GM12878 (cell line): ENCODE measurements around the gene NSUN7. TPM values are rescaled to one million over a fixed set of nuclear protein-coding genes. Genes with fewer than 3 reads are reported as not detected.

Experiments
- ATAC-seq: fragments of 200-7000 bp; cut with Tn5 transposase; 3 replicates; pipeline ENCODE4 v1.9.1; 2020; ENCODE audit warnings: mild to moderate bottlenecking, moderate library complexity
- BruUV-seq: library from RNA; stranded (reverse); fragments of 400-500 nt; replicated peaks from 2 replicates; lab custom pipeline; 2021; lab: Mats Ljungman, UMichigan
- CTCF ChIA-PET: fragments of 300-600 bp; sonication (Branson Sonifier 250); formaldehyde crosslinking; extraction: SDS; loops from one replicate; lab custom pipeline; 2021; ENCODE audit warnings: inconsistent platforms; lab: Yijun Ruan, JAX
- POLR2A ChIA-PET: fragments of 350-600 bp; formaldehyde crosslinking; extraction: SDS; loops from one replicate; lab custom pipeline; 2021; ENCODE audit warnings: inconsistent platforms; lab: Charles Lee
- RAD21 ChIA-PET: fragments of 300-600 bp; sonication (Branson Sonifier 250); formaldehyde crosslinking; loops from one replicate; lab custom pipeline; 2023; ENCODE audit warnings: antibody characterized with exemption; ENCODE audit not compliant: unreplicated experiment; lab: Charles Lee
- SMC1A ChIA-PET: fragments of 300-600 bp; sonication (Branson Sonifier 250); formaldehyde crosslinking; loops from one replicate; lab custom pipeline; 2023; ENCODE audit not compliant: unreplicated experiment, uncharacterized antibody; lab: Charles Lee
- DNase-seq: peaks from one replicate; pipeline ENCODE4 v3.0.0-alpha.2; 2011; ENCODE audit warnings: low read depth, low spot score
- FAIRE-seq: peaks from 3 replicates; lab custom pipeline; 2011; peaks lifted over from hg19 to GRCh38; lab: Jason Lieb, UNC
- H2AFZ ChIP-seq: 2 replicates; pipeline ENCODE4 v1.6.0; 2011; ENCODE audit warnings: low read depth, low read length, control low read depth; ENCODE audit not compliant: control insufficient read depth
- H3K27ac ChIP-seq: 2 replicates; pipeline ENCODE4 v1.5.1; 2011; ENCODE audit warnings: control low read depth; ENCODE audit not compliant: control insufficient read depth, insufficient read depth
- H3K27me3 ChIP-seq, 2 experiments: replicated peaks in 1 of 2; 2 replicates each; pipeline versions ENCODE4 v1.6.0 to v1.6.1; 2011; ENCODE audit warnings: low read length in 1 of 2; ENCODE audit not compliant: control insufficient read depth in 2 of 2, insufficient read depth in 2 of 2
- H3K36me3 ChIP-seq, 2 experiments: 2 replicates each; pipeline ENCODE4 v1.5.1; 2011; ENCODE audit warnings: low read length in 1 of 2; ENCODE audit not compliant: control insufficient read depth in 2 of 2, insufficient read depth in 2 of 2
- H3K4me1 ChIP-seq: 2 replicates; pipeline ENCODE4 v1.6.1; 2011; ENCODE audit warnings: mild to moderate bottlenecking, low read length, moderate library complexity, mixed read lengths; ENCODE audit not compliant: control insufficient read depth, insufficient read depth
- H3K4me2 ChIP-seq: 2 replicates; pipeline ENCODE4 v1.6.0; 2011; ENCODE audit warnings: control low read depth; ENCODE audit not compliant: control insufficient read depth, insufficient read depth
- H3K4me3 ChIP-seq: fragments of 200-600 bp; sonication (generic); 2 replicates; pipeline ENCODE4 v1.5.1; 2016
- H3K79me2 ChIP-seq: 2 replicates; pipeline ENCODE4 v1.6.0; 2011; ENCODE audit warnings: low read length; ENCODE audit not compliant: control insufficient read depth, insufficient read depth
- H3K9ac ChIP-seq: 2 replicates; pipeline ENCODE4 v1.8.0; 2011; ENCODE audit warnings: low read length, control low read depth, mixed read lengths; ENCODE audit not compliant: control insufficient read depth, insufficient read depth
- H3K9me3 ChIP-seq: replicated peaks from 3 replicates; pipeline ENCODE4 v1.5.1; 2011; ENCODE audit warnings: mild to moderate bottlenecking, low read length; ENCODE audit not compliant: control insufficient read depth, insufficient read depth
- H4K20me1 ChIP-seq: 2 replicates; pipeline ENCODE4 v1.6.0; 2011; ENCODE audit not compliant: control insufficient read depth, insufficient read depth
- ATF2 ChIP-seq: IDR thresholded peaks from 2 replicates; pipeline ENCODE4 v1.6.1; 2012; ENCODE audit warnings: low read length, inconsistent platforms
- DPF2 ChIP-seq: fragments of 450-650 bp; IDR thresholded peaks from 2 replicates; pipeline ENCODE4 v1.6.1; 2017; ENCODE audit warnings: mild to moderate bottlenecking
- EGR1 ChIP-seq, 2 experiments: IDR thresholded peaks; 1 replicate in 1 of 2; 2 replicates in 1 of 2; pipeline ENCODE4 v1.6.1; 2011 to 2012; ENCODE audit warnings: low read depth in 2 of 2, low read length in 2 of 2, borderline replicate concordance in 1 of 2, mild to moderate bottlenecking in 1 of 2, moderate library complexity in 1 of 2
- ETV6 ChIP-seq, 2 experiments: fragments of 450-650 bp in 1 of 2; IDR thresholded peaks in 1 of 2; conservative IDR thresholded peaks in 1 of 2; 2 replicates each; pipeline ENCODE4 v1.6.1; 2014; ENCODE audit warnings: antibody characterized with exemption in 1 of 2, borderline replicate concordance in 1 of 2, low read depth in 1 of 2, mild to moderate bottlenecking in 1 of 2, moderate library complexity in 1 of 2
- HDGF ChIP-seq: fragments of 450-650 bp; IDR thresholded peaks from 2 replicates; pipeline ENCODE4 v1.6.1; 2016; ENCODE audit warnings: antibody characterized with exemption
- LARP7 ChIP-seq: fragments of 450-650 bp; IDR thresholded peaks from 2 replicates; pipeline ENCODE4 v1.6.1; 2017; ENCODE audit warnings: mild to moderate bottlenecking
- NFYA ChIP-seq: IDR thresholded peaks from 2 replicates; pipeline ENCODE4 v1.6.1; 2011; ENCODE audit warnings: low read depth, mild to moderate bottlenecking, low read length, improper control_type of control experiment, borderline replicate concordance
- NKRF ChIP-seq: fragments of 450-650 bp; conservative IDR thresholded peaks from 2 replicates; pipeline ENCODE4 v1.6.1; 2017; ENCODE audit warnings: mild to moderate bottlenecking, moderate library complexity
- NR2C2 ChIP-seq: IDR thresholded peaks from 2 replicates; pipeline ENCODE4 v1.6.1; 2011; ENCODE audit warnings: borderline replicate concordance, low read depth; ENCODE audit not compliant: control insufficient read depth, insufficient read length
- POLR2A ChIP-seq: IDR thresholded peaks from 2 replicates; pipeline ENCODE4 v1.6.1; 2011; ENCODE audit warnings: low read depth, mild to moderate bottlenecking, low read length
- SIX5 ChIP-seq: IDR thresholded peaks from 2 replicates; pipeline ENCODE4 v1.6.1; 2011; ENCODE audit warnings: mild to moderate bottlenecking, low read depth, low read length, moderate library complexity; ENCODE audit not compliant: severe bottlenecking
- USF1 ChIP-seq: IDR thresholded peaks from 2 replicates; pipeline ENCODE4 v1.6.1; 2011; ENCODE audit warnings: borderline replicate concordance, low read depth, mild to moderate bottlenecking, moderate library complexity, mixed read lengths, low read length; ENCODE audit not compliant: insufficient read depth; ENCODE audit errors: extremely low read length
- YBX1 ChIP-seq: fragments of 450-650 bp; IDR thresholded peaks from 2 replicates; pipeline ENCODE4 v1.6.1; 2016; ENCODE audit warnings: antibody characterized with exemption
- ZNF384 ChIP-seq: IDR thresholded peaks from 2 replicates; pipeline ENCODE4 v1.6.1; 2012; ENCODE audit warnings: low read depth, mild to moderate bottlenecking, low read length, improper control_type of control experiment, borderline replicate concordance
- ZNF687 ChIP-seq: fragments of 450-650 bp; IDR thresholded peaks from 2 replicates; pipeline ENCODE4 v1.6.1; 2017; ENCODE audit warnings: mild to moderate bottlenecking, moderate library complexity
- WGBS: methylation state at CpG from one replicate; pipeline ENCODE4 v1.1.6; 2016; ENCODE audit warnings: low lambda C conversion rate; ENCODE audit not compliant: insufficient replicate concordance, insufficient coverage; ENCODE audit errors: missing lambda C conversion rate; 5-methylcytosine and 5-hydroxymethylcytosine counted together
- in situ Hi-C: fragments of 300-500 bp; cut with MboI; formaldehyde crosslinking; loops from 9 replicates; pipeline ENCODE4 v1.14.3; 2018; ENCODE audit warnings: mixed read lengths
- intact Hi-C: fragments of 100-400 bp; cut with micrococcal nuclease; formaldehyde crosslinking; loops from one replicate; pipeline ENCODE4 v1.14.2; 2022; ENCODE audit not compliant: unreplicated experiment
- polyA plus RNA-seq, 11 experiments: library from polyadenylated mRNA; depleted of rRNA in 4 of 11; unstranded in 6 of 11; stranded (reverse) in 5 of 11; fragments of >200 nt; fragmentation: Nextera tagmentation in 4 of 11; fragmentation: Illumina TruSeq in 1 of 11; extraction: Ambion mirVana in 4 of 11; extraction: Trizol in 1 of 11; gene quantifications; 1 replicate in 1 of 11; 2 replicates in 10 of 11; pipeline versions ENCODE4 v1.2.1 to v1.2.3, GENCODE V29; 2011 to 2016; ENCODE audit warnings: inconsistent platforms in 2 of 11, missing spikeins in 2 of 11, low read depth in 1 of 11
- total RNA-seq, 4 experiments: library from RNA; depleted of rRNA in 3 of 4; stranded (reverse); fragments of >200 nt in 3 of 4; fragmentation: Illumina TruSeq in 1 of 4; extraction: Trizol in 1 of 4; gene quantifications; 2 replicates each; pipeline versions ENCODE4 v1.2.1 to v1.2.3, GENCODE V29; 2013 to 2021

The NSUN7 gene
- total and polyA plus RNA-seq, 10 of the 15 experiments (the other 5 are each of a cell fraction or from before 2014, with no cell fraction given) = 0.02 to 0.21 (median 0.15) TPM; not detected in 3

GRCh38 chr4:40721730-40722171 is 28.0 kb upstream of the NSUN7 start:
- ChIA-PET POLR2A (no interaction called here), SMC1A (interaction anchor here (0.6 to 5.7 kb wide), 6 partner anchors 53 to 405 kb away, joined by 3 to 60 read pairs (median 4); partner anchors contain the start of gene RBM47), RAD21 (interaction anchor here (0.7 to 0.9 kb wide), 3 partner anchors 59 to 510 kb away, joined by 3 to 4 read pairs (median 4); no protein-coding TSS in a partner anchor), CTCF (interaction anchor here (0.5 to 5.6 kb wide), 8 partner anchors 47 to 1090 kb away, joined by 3 to 61 read pairs (median 3); no protein-coding TSS in a partner anchor)
- no peak overlapping the region for H3K4me3 ChIP-seq
- BruUV-seq = no TSS peak
- H3K27me3 ChIP-seq = no peaks in the 10 kb centered on the region
- in situ Hi-C loops (loop anchor here (5.0 kb wide), 1 partner anchor 164 kb away; no protein-coding TSS in a partner anchor), intact Hi-C loops (loop anchor here (5.0 to 10.0 kb wide), 2 partner anchors 527 to 569 kb away; partner anchors contain the start of gene RHOH)
- H3K9ac ChIP-seq = no peak overlapping the region
- DNase-seq = no peak
- peak overlapping the region; percentile 65 for H2AFZ ChIP-seq
- H3K79me2 ChIP-seq = no peaks in the 10 kb centered on the region
- 0 out of 2 replicates have a peak overlapping the region, but pooled peaks have one; percentile 43 for H3K27ac ChIP-seq
- no peaks in the 10 kb centered on the region for H3K36me3 ChIP-seq
- WGBS = 55% methylated on average over 5 of the region's 5 CpGs
- no peak overlapping the region for H3K4me2 ChIP-seq
- H3K4me1 ChIP-seq = peaks cover 26% of the 10 kb centered on the region
- peak; percentile 32 for ATAC-seq
- H3K9me3 ChIP-seq = no peaks in the 10 kb centered on the region
- FAIRE-seq = no peak
- no peaks in the 10 kb centered on the region for H4K20me1 ChIP-seq
- TF ChIP-seq DPF2 (no peak), LARP7 (no peak), YBX1 (no peak), NKRF (no peak), EGR1 (IDR thresholded peaks at IDR 0.05; ENCODE audit: borderline replicate concordance in 1 of 2, low read depth in 2 of 2, low read length in 2 of 2) (no peak), ETV6 (conservative IDR thresholded peaks at IDR 0.05 in 1 of 2, IDR thresholded peaks at IDR 0.05 in 1 of 2; ENCODE audit: borderline replicate concordance in 1 of 2, low read depth in 1 of 2) (peak in 1 of 2 experiments; percentile 69; a peak in 1 of 4 replicates), NR2C2 (no peak), ZNF687 (no peak), ZNF384 (no peak), ATF2 (peak; percentile 20; the same call in 1 of the 2 replicates), SIX5 (no peak), USF1 (no peak), POLR2A (no peak), HDGF (no peak), NFYA (no peak)
